GM12878 (cell line): ENCODE data around the gene GRIK4.

ENCODE experiments used
- CREB1 ChIP-seq: IDR thresholded peaks from 2 replicates; pipeline ENCODE4 v1.6.1; 2012; ENCODE audit warnings: low read depth, mild to moderate bottlenecking, inconsistent platforms
- TF ChIP-seq, protein P1 (sequence below), 3 experiments: IDR thresholded peaks in 2 of 3; conservative IDR thresholded peaks in 1 of 3; 2 replicates each; pipeline ENCODE4 v1.5.1; 2011; ENCODE audit warnings: low read depth in 3 of 3, low read length in 3 of 3, mild to moderate bottlenecking in 3 of 3, control low read depth in 2 of 3, moderate library complexity in 2 of 3, inconsistent platforms in 1 of 3, mixed read lengths in 1 of 3; ENCODE audit not compliant: control insufficient read depth in 2 of 3, insufficient read depth in 1 of 3; ENCODE audit errors: extremely low read depth in 1 of 3

DNA sequence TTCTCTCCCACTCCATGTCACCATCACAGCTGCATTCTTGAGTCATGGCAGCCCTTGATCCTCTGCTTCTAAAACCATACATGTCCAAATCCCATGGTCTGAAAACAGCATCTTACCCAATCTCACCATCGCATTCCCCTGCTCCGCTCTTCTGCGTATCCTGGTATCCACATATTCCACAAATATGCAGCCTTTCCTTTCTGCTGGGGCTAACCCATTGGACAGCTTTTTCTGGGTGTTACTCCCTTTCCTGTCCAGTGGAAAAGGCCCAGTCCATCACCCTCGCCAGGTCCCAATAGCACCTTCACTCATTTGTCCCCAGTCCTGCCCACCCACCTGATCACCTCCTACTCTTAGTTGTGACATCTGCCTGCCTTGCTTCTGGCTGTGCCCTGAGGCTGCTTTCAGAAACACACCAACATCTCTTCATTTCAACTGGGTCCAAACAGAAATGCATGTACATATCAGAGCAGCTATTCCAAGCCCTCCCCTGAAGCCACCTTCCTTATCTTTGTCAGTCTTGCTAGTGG lies 274.7 kb downstream of the GRIK4 start:
- TF ChIP-seq, protein P1, sequence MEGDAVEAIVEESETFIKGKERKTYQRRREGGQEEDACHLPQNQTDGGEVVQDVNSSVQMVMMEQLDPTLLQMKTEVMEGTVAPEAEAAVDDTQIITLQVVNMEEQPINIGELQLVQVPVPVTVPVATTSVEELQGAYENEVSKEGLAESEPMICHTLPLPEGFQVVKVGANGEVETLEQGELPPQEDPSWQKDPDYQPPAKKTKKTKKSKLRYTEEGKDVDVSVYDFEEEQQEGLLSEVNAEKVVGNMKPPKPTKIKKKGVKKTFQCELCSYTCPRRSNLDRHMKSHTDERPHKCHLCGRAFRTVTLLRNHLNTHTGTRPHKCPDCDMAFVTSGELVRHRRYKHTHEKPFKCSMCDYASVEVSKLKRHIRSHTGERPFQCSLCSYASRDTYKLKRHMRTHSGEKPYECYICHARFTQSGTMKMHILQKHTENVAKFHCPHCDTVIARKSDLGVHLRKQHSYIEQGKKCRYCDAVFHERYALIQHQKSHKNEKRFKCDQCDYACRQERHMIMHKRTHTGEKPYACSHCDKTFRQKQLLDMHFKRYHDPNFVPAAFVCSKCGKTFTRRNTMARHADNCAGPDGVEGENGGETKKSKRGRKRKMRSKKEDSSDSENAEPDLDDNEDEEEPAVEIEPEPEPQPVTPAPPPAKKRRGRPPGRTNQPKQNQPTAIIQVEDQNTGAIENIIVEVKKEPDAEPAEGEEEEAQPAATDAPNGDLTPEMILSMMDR (IDR thresholded peaks at IDR 0.05 in 2 of 3, conservative IDR thresholded peaks at IDR 0.05 in 1 of 3; ENCODE audit: control insufficient read depth in 2 of 3, extremely low read depth in 1 of 3, insufficient read depth in 1 of 3, low read depth in 3 of 3, low read length in 3 of 3) = no peak
- no peak for TF ChIP-seq CREB1
